HG03342 (cell line): ENCODE data around the gene RPL9.
"Not testable (repeated sequence)": the region's sequence is repeated elsewhere in the genome, so short reads cannot be mapped to it uniquely, and the experiment has no call there.

Source experiments
- ATAC-seq: cut with Tn5 transposase; IDR thresholded peaks from one replicate; pipeline ENCODE4 v1.9.1; 2021; ENCODE audit warnings: mild to moderate bottlenecking, moderate library complexity; ENCODE audit not compliant: unreplicated experiment

RPL9 gene

GRCh38 chr4:39458505-39459300 lies at the start of gene RPL9, which contains the start of gene LIAS:
TSS of gene RPL9 (minus strand) at chr4:39458922. CDS start at chr4:39458439, 483 bp downstream.
TSS of gene LIAS (plus strand) at chr4:39459056. CDS start at chr4:39459118, 62 bp downstream.
- peak; percentile 81 for ATAC-seq

GRCh38 chr4:39505581-39505980 lies 46.9 kb upstream of the RPL9 start:
- ATAC-seq: no peak

- no peak for ATAC-seq
These were observed 45.8 kb upstream of the RPL9 start for GRCh38 chr4:39504538-39504937.

- not testable (repeated sequence) for ATAC-seq
These were observed 43.9 kb upstream of the RPL9 start for GRCh38 chr4:39502664-39503035.

GRCh38 chr4:39502019-39502663 lies 43.4 kb upstream of the RPL9 start:
- ATAC-seq: no peak

GRCh38 chr4:39498727-39499020 lies 40.0 kb upstream of the RPL9 start:
- ATAC-seq: no peak

- ATAC-seq: no peak
These were observed 39.4 kb upstream of the RPL9 start for GRCh38 chr4:39497909-39498726.

GRCh38 chr4:39495446-39496213 lies 36.9 kb upstream of the RPL9 start:
- ATAC-seq: no peak

GRCh38 chr4:39494354-39494753 lies 35.6 kb upstream of the RPL9 start:
- ATAC-seq: no peak

- no peak for ATAC-seq
These were observed 31.6 kb upstream of the RPL9 start for GRCh38 chr4:39490322-39490721.

GRCh38 chr4:39486221-39486804 lies 27.6 kb upstream of the RPL9 start:
- ATAC-seq: no peak

GRCh38 chr4:39484582-39485272 lies 26.0 kb upstream of the RPL9 start:
- no peak for ATAC-seq

GRCh38 chr4:39480902-39481695 lies 22.4 kb upstream of the RPL9 start:
- no peak for ATAC-seq

GRCh38 chr4:39480251-39480650 lies 21.5 kb upstream of the RPL9 start:
- ATAC-seq: no peak

- no peak for ATAC-seq
These were observed 17.6 kb upstream of the RPL9 start for GRCh38 chr4:39476187-39476895.

- ATAC-seq: no peak
These were observed 13.7 kb upstream of the RPL9 start for GRCh38 chr4:39472396-39472795.

- no peak for ATAC-seq
These were observed 11.7 kb upstream of the RPL9 start for GRCh38 chr4:39470402-39470801.

- ATAC-seq: peak; percentile 71
These were observed 10.8 kb upstream of the RPL9 start for GRCh38 chr4:39469429-39470077.
